ENCODE results near the gene KIZ. TPM values are rescaled to one million over a fixed set of nuclear protein-coding genes. Genes with fewer than 3 reads are reported as not detected.
A peak's percentile ranks its signal among the peaks of the same experiment; 100 is the strongest.

KIZ gene
- total RNA-seq, 2 experiments from 2014 or later, result 22.3 to 30.9 TPM

DNA sequence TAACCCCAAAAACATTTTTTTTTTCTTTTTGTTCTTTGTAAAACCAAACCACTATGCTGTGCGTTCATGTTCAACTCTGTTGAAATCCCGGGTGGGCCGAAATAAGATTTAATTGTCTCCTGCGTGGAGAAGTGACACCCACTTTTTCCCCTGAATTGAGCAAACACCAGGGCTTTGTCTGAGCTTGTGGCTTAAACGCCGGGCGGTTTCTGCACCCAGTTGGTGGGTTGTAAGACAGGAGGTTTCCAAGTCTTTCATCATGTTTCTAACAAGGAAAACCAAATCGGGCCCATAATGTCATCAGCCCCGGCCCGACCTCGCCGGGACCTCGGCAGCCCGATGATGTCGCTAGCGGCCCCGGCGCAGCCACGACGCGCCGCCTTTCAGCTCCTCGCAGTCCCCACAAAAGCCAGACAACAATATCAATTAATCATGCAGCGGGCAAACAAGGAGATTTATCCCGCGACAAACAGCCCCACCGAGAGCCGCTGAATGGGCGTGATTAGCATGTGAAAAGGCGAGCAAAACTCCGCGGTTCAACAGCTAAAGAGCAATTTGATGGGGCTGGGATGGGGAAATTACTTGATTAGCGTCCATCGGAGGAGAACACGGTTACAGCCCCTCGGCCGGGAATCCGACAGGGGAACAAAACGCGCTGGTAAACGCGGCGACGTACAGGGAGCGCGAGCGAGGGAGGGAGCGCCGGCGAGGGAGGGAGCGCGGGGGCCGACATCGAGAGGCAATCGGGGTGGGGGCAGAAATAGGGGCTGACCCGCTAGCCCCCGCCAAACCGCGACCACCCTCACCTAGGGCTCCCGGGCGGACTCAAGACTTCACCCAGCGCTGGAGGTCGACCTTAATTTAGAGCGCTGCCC is 25.1 kb upstream of the KIZ start:
- Mint-ChIP-seq H3K9me3 (ENCODE audit: low read depth) (no peaks in the 10 kb centered on the region), H3K27me3 (peaks cover 81% of the 10 kb centered on the region), H3K4me3 (peak overlapping the region; percentile 79), H3K4me1 (peaks cover 42% of the 10 kb centered on the region), H3K36me3 (no peaks in the 10 kb centered on the region), H3K27ac (peak overlapping the region; percentile 90)
- DNase-seq (peak; percentile 55), ATAC-seq (peak; percentile 18)
- CTCF ChIA-PET, result interaction anchor here (0.7 to 2.8 kb wide), 5 partner anchors 25 to 615 kb away, joined by 3 to 8 read pairs (median 4); partner anchors contain the start of gene KIZ

DNA sequence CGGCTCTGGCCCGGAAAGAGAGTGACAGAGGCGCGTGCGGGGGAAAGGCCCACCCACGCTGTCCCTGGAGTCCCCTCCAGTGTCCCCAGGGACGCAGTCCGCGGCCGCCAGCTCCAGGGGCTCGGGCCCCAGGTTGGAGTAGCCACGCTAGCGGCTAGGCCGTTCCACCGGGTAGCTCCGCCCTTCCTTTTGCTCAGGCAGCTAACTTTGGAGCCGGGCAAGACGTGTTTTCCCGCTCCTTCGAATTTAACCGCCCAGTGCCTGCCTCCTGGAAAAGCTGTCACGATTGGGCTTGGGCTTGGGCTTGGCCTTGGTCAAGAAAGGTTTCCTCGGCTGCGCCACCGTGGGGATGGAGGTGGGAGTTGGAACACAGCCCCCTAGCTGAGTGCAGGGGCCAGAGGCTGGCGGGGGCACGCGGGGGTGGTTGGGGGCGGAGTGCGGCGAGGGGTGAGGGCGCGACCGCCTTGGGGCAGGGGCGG is 24.4 kb upstream of the KIZ start:
- Mint-ChIP-seq H3K4me3 (peak overlapping the region; percentile 79), H3K36me3 (no peaks in the 10 kb centered on the region), H3K9me3 (ENCODE audit: low read depth) (no peaks in the 10 kb centered on the region), H3K27me3 (peaks cover 80% of the 10 kb centered on the region), H3K27ac (peak overlapping the region; percentile 15), H3K4me1 (peaks cover 41% of the 10 kb centered on the region)
- DNase-seq (no peak), ATAC-seq (peak; percentile 10)
- CTCF ChIA-PET, result interaction anchor here (0.7 to 2.8 kb wide), 6 partner anchors 14 to 615 kb away, joined by 3 to 10 read pairs (median 4); partner anchors contain the start of gene KIZ

DNA sequence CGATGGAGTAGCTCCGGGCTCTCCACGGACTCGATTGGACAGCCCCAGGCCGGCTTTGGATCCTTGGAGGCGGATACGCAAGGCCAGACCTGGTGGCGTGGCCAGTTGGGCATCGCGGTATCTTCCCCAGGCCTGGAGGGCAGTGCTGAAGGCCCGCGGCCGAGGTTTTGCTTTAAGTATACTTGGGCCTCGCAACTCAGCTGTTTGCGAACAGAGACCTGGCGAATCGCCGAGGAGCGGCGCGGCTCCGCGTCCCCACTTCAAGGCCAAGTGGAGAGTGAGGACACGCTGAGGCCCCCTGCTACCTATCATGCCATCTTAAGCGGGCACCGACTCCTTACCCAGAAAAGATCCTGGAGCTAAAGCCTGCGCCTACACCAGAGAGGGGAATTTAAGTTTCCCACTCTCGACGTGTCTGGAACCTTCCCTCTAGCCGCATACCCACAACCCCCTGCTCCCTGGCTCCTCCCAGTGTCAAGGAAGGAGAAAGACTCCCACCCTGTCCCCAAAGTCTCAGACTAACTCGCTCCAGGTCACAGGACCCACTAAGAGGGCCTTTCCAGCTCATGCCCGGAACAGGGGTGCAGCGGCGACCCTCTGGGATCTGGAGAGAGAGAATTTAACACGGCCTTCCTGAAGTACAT is 23.8 kb upstream of the KIZ start:
- Mint-ChIP-seq H3K27ac (peak overlapping the region; percentile 65), H3K4me3 (peak overlapping the region; percentile 72), H3K36me3 (no peaks in the 10 kb centered on the region), H3K9me3 (ENCODE audit: low read depth) (no peaks in the 10 kb centered on the region), H3K4me1 (peaks cover 42% of the 10 kb centered on the region), H3K27me3 (peaks cover 80% of the 10 kb centered on the region)
- CTCF ChIA-PET, result interaction anchor here (0.5 to 2.8 kb wide), 8 partner anchors 13 to 409 kb away, joined by 3 to 10 read pairs (median 4); partner anchors contain the start of gene KIZ
- no peak for DNase-seq
- ATAC-seq, result no peak

DNA sequence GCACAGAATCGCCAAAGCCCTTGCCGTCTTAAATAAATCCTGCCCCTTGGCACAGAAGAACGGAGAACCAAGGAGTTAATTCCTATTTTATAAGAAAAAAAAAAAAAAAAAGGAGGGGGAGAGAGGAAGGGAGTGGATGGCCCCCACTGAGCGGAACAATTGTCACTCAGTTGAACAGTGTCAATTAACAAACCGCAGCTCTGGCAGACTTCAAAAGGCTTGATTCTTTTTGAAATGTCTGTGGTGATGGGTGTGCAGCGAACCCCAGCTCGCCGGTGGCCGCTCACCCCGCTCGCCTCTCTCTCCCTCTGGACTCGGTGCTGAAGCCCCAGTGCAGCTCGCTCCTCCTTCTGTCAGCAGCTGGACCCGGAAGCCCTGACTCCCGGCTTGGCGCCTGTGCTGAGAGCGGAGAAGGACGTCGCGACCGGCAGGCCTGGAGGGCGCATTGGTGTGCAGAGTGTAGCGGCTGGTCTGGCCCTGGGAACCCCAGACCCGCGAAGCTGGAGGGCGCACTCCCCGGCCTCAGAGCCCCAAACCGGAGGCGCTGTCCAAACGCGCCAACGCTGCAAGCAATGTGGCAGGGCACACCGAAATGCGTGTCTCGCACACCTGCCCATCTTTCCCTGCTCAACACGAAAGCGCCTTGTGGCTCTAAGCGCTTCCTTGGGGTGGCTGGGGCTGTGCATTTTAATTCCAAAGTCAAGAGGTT is 23.1 kb upstream of the KIZ start:
- Mint-ChIP-seq H3K27me3 (peaks cover 82% of the 10 kb centered on the region), H3K4me1 (peaks cover 42% of the 10 kb centered on the region), H3K4me3 (peak overlapping the region; percentile 72), H3K9me3 (ENCODE audit: low read depth) (no peaks in the 10 kb centered on the region), H3K36me3 (peaks cover 2% of the 10 kb centered on the region), H3K27ac (peak overlapping the region; percentile 65)
- CTCF ChIA-PET, result interaction anchor here (0.5 to 1.8 kb wide), 5 partner anchors 54 to 408 kb away, joined by 3 to 10 read pairs (median 4); no protein-coding TSS in a partner anchor
- peak; percentile 68 for DNase-seq
- ATAC-seq, result peak; percentile 72

DNA sequence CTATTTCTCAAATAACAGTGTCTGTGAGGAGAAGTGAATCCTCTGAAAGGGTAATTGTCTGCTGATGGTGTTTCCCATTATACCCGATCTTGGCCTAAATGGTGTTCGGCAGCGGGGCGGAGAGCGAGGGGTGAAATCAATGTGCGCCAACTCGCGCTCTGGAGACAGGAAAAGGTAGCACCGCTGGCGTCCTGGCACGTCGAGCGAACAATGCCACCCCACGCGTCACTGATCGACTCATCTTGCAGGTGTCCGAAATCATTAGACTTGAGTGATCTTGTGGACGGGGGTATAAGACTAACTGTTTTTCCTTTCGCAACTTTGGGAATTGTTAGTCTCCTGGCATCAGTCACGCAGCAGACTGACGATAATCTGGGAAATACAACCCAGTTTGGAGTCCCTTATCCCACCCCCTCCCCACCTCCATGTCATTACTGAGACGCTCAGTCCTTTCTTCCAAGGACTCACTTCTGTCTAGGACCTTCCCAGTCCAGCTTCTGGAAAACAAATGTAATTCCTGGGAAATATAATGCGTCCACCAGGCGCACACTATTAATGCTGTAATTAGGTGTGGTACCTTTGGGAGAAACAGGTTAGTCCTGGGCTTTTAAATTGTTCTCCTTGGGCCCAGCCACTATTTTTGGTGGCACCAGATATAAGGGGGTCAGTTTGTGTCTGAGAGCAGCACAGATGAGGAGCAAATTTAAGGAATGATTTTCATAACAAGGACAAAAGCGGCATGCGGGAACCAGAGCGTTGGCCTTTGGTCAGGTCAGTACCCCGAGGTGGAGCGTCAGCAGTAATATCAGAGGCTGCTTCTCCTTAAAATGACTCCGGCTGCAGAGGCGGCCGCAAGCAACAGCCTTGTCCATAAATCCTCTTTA is 22.1 kb upstream of the KIZ start:
- Mint-ChIP-seq H3K9me3 (ENCODE audit: low read depth) (no peaks in the 10 kb centered on the region), H3K4me3 (peak overlapping the region; percentile 72), H3K27ac (no peak overlapping the region), H3K36me3 (peaks cover 2% of the 10 kb centered on the region), H3K27me3 (peaks cover 82% of the 10 kb centered on the region), H3K4me1 (peaks cover 38% of the 10 kb centered on the region)
- CTCF ChIA-PET, result interaction anchor here (1.2 kb wide), 1 partner anchor 401 kb away, joined by 3 read pairs; no protein-coding TSS in a partner anchor
- ATAC-seq, result no peak
- no peak for DNase-seq

DNA sequence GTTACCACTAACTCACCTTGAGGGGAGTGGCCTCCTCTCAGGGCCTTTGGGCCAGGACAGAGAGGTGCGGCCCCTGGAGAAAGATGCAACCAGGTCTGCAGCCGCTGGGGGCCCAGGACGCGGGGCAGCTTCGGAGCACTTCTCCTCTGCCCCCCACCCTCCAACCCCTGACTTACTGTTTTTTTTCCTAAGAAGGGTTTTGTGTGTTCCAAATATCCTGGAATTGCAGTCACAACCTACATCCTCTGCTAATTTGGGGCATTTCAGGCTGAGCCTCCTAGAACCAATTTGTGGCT is 21.5 kb upstream of the KIZ start:
- peaks cover 34% of the 10 kb centered on the region for H3K4me1 Mint-ChIP-seq
- no peak overlapping the region for H3K27ac Mint-ChIP-seq
- no peak for DNase-seq
- no peak overlapping the region for H3K4me3 Mint-ChIP-seq
- CTCF ChIA-PET, result interaction anchor here (1.2 kb wide), 1 partner anchor 401 kb away, joined by 3 read pairs; no protein-coding TSS in a partner anchor
- H3K36me3 Mint-ChIP-seq, result peaks cover 2% of the 10 kb centered on the region
- no peak for ATAC-seq
- no peaks in the 10 kb centered on the region for H3K9me3 Mint-ChIP-seq (ENCODE audit: low read depth)
- peaks cover 81% of the 10 kb centered on the region for H3K27me3 Mint-ChIP-seq

DNA sequence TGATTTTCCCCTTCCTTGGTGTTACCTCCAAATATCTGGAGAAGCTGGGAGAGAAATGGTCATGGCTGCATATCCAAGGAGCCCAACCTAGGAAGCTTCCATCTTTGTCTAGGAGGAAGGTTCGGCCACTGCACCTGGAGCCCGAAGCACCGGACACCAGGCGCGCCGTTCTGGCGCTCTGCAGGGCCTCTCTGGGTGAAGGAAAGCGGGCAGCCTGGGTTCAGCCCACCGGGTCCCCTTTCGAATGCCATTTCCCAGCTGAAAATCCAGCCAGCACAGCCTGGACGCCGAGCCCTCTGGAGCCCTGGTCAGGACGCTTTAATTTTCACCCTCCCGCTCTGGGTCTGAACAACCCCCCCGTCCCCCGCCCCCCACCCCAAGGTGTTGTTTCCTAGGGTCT is 21.0 kb upstream of the KIZ start:
- peaks cover 81% of the 10 kb centered on the region for H3K27me3 Mint-ChIP-seq
- peaks cover 32% of the 10 kb centered on the region for H3K4me1 Mint-ChIP-seq
- DNase-seq, result no peak
- no peak for ATAC-seq
- no peak overlapping the region for H3K27ac Mint-ChIP-seq
- no peaks in the 10 kb centered on the region for H3K9me3 Mint-ChIP-seq (ENCODE audit: low read depth)
- H3K36me3 Mint-ChIP-seq, result peaks cover 2% of the 10 kb centered on the region
- CTCF ChIA-PET, result interaction anchor here (1.2 kb wide), 1 partner anchor 400 kb away, joined by 3 read pairs; no protein-coding TSS in a partner anchor
- no peak overlapping the region for H3K4me3 Mint-ChIP-seq

DNA sequence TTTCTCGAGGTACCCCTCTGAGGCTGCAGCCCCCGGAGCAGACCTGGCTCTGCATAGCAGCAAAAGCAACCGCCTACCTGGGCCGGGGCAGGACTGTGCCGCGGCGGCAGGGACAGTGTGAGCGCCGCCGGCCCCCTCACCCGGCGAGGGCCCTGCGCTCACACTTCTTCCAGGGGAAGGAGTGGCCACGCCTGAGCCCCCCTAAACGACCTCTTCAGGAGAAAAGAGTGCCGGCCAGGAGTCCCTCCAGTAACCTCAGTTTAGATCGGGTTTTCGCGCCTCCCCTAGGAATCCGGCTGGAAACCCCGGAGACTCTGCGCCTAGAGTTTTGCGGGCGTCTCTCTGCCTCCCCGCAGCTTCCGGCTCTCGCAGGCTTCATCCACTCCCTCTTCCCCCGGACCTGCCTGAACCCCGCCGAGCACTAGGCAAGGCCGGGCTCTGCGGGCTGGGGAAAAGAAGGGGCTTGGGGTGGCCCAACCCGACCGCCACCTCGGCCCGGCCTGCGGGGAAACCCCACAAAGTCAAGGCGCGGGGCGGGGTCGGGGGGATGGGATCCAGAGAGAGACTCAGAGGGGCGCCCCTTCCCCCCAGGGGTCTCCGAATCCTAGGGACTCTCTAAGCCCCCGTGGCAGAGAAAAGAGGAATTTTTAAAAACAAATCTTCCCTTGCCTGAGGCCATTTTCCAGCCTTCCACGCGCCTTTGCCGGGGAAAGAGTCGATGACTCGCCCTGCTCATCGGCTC is 20.3 kb upstream of the KIZ start:
- Mint-ChIP-seq H3K4me1 (peaks cover 30% of the 10 kb centered on the region), H3K4me3 (no peak overlapping the region), H3K27me3 (peaks cover 82% of the 10 kb centered on the region), H3K36me3 (peaks cover 2% of the 10 kb centered on the region), H3K9me3 (ENCODE audit: low read depth) (no peaks in the 10 kb centered on the region), H3K27ac (no peak overlapping the region)
- ATAC-seq, result no peak
- CTCF ChIA-PET, result interaction anchor here (1.2 kb wide), 1 partner anchor 399 kb away, joined by 3 read pairs; no protein-coding TSS in a partner anchor
- no peak for DNase-seq

DNA sequence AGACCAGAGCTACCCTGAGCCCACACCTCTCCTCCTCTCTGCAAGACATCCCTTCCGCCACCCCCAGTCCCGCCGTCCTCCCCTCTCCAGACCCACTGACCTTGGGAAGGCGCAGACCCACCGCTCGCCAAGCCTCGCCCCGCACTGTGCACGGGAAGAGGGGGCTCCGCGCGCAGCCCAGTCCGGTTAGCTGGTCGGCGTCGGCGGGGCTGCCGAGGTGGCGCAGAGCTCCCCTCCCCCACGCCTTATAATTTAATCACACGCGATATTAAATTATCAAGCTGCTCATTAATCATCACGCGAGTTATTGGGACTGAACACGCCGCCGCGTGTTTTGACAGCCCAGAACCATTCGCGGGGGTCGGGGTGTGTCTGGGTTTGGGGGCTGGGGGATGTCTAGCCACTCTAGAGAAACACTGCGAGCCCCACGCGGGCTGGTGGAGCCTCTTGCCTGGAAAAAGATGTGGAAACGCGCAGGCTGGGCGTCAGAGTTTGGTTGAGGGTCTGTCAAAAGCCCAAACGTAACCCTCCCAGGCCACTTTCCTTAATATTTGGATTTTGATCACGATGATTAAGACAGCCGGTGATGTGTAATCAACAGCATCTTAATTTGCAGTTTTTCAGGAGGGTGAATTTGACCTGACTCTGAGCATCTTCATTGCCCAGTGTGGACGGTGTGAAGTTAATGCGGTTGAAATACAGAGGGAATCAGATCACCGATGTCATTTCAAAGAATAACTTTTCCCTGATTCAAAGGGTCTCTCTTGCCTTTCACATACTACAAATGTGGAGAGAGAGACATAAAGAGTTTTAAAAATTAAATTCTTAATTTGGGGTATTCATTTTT is 19.5 kb upstream of the KIZ start, which contains the start of gene LINC00237:
Gene LINC00237, minus strand, starts transcription at position 188 of the 847 bp plus-strand sequence.
- DNase-seq, result no peak
- Mint-ChIP-seq H3K4me1 (peaks cover 25% of the 10 kb centered on the region), H3K27ac (no peak within 1 kb of the TSS), H3K27me3 (peaks cover 79% of the 10 kb centered on the region), H3K9me3 (ENCODE audit: low read depth) (no peaks in the 10 kb centered on the region), H3K4me3 (no peak within 1 kb of the TSS), H3K36me3 (peaks cover 2% of the 10 kb centered on the region)
- ATAC-seq, result no peak
- CTCF ChIA-PET, result no interaction called here

DNA sequence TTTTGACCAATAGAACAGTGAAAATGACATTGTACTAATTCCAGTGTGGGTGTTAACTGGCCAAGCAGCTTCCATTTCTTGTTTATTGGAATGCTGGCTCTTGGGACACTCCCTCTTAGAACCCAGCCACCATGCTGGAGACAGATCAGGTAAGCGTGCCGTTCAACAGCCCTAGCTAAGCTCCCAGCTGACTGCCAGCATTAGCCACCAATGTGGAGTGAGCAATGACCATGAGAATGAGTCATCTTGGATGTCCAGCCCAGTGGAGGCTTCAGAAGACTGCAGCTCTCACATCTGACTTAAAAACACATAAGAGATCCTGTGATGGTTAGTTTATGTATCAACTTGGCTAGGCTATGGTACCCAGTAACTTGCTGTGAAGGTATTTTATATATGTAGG is 16.7 kb upstream of the KIZ start:
- Mint-ChIP-seq H3K27me3 (peaks cover 73% of the 10 kb centered on the region), H3K4me1 (peaks cover 8% of the 10 kb centered on the region), H3K27ac (no peak overlapping the region), H3K36me3 (peaks cover 2% of the 10 kb centered on the region), H3K9me3 (ENCODE audit: low read depth) (no peaks in the 10 kb centered on the region), H3K4me3 (no peak overlapping the region)
- ATAC-seq, result no peak
- no peak for DNase-seq
- CTCF ChIA-PET, result interaction anchor here (1.3 kb wide), 1 partner anchor 21 kb away, joined by 3 read pairs; no protein-coding TSS in a partner anchor

DNA sequence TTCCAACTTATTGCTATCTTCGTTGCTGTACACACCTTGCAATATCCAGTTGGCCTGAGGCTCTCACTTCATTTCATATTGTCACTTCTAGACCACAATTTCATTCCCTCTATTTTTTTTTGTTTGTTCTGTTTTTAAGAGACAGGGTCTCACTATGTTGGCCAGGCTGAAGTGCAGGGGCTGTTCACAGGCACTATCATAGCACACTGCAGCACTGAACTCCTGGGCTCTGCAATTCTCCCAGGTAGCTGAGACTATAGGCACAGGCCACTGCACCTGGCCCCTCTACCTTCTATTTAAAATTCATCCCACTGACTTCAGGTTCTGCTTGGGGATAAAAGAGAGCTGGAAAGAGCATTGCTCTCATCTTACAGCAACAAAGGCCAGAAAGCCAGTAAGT is 15.1 kb upstream of the KIZ start:
- CTCF ChIA-PET, result no interaction called here
- Mint-ChIP-seq H3K4me1 (peaks cover 5% of the 10 kb centered on the region), H3K9me3 (ENCODE audit: low read depth) (no peaks in the 10 kb centered on the region), H3K4me3 (no peak overlapping the region), H3K36me3 (peaks cover 2% of the 10 kb centered on the region), H3K27me3 (peaks cover 66% of the 10 kb centered on the region), H3K27ac (no peak overlapping the region)
- no peak for DNase-seq
- no peak for ATAC-seq
